ENCODE data around the gene NBPF12. TPM values are rescaled to one million over a fixed set of nuclear protein-coding genes. Genes with fewer than 3 reads are reported as not detected.
"Not testable (repeated sequence)": the region's sequence is repeated elsewhere in the genome, so short reads cannot be mapped to it uniquely, and the experiment has no call there.

The NBPF12 gene
- total and polyA plus RNA-seq, 2 of the 8 experiments (the other 6 are each of a cell fraction or from before 2014, with no cell fraction given), result 4.6 to 6.7 TPM

GRCh38 chr1:146907565-146908261, 30.4 kb upstream of the NBPF12 start:
- CTCF ChIA-PET (ENCODE audit: partially characterized antibody); FAIRE-seq: not testable (repeated sequence)
- 94% methylated on average over 5 of the region's 8 CpGs; no CpG with 5 or more reads in 1 of the 2 experiments for WGBS, 2 experiments (ENCODE audit: extremely low coverage in 1 of 2, insufficient coverage in 1 of 2, insufficient read length in 1 of 2, insufficient replicate concordance in 2 of 2, low coverage in 1 of 2, low lambda C conversion rate in 2 of 2, missing lambda C conversion rate in 1 of 2)

GRCh38 chr1:146912975-146913374, 25.1 kb upstream of the NBPF12 start:
- DNase-seq (ENCODE audit: low read depth in 1 of 2, low spot score in 2 of 2), result peak in 1 of 2 experiments; percentile 17
- H3K79me1 ChIP-seq (ENCODE audit: low read depth, low read length); H2BK15ac ChIP-seq (ENCODE audit: low read length); H2BK12ac ChIP-seq (ENCODE audit: low read depth, low read length); H3K4me2 ChIP-seq (ENCODE audit: insufficient read depth in 1 of 2, low read depth in 2 of 2, low read length in 2 of 2); H3K9ac ChIP-seq (replicated peaks in 1 of 4; ENCODE audit: extremely low read depth in 1 of 4, low read depth in 3 of 4, low read length in 3 of 4); H3K36me3 ChIP-seq (ENCODE audit: control insufficient read depth in 2 of 4, insufficient read depth in 4 of 4, low read length in 3 of 4); FAIRE-seq; H3K23ac ChIP-seq (ENCODE audit: insufficient read length); H3K9me3 ChIP-seq (ENCODE audit: insufficient read depth in 2 of 2, low read depth in 1 of 2, low read length in 1 of 2); H3K79me2 ChIP-seq (ENCODE audit: control insufficient read depth in 1 of 2, insufficient read depth in 2 of 2, low read length in 2 of 2); H3K14ac ChIP-seq (ENCODE audit: insufficient read length); H3K4ac ChIP-seq (replicated peaks; ENCODE audit: insufficient read length, low read depth, low read length); H4K5ac ChIP-seq (ENCODE audit: insufficient read length, low read depth, low read length); H2BK120ac ChIP-seq (replicated peaks; ENCODE audit: low read depth, low read length); H4K20me1 ChIP-seq (replicated peaks in 1 of 2; ENCODE audit: control insufficient read depth in 1 of 2, insufficient read depth in 2 of 2, low read length in 2 of 2); H2BK5ac ChIP-seq (ENCODE audit: low read depth, low read length); H2AK5ac ChIP-seq (ENCODE audit: low read depth, low read length); POLR2A ChIA-PET (ENCODE audit: partially characterized antibody); H3K27me3 ChIP-seq (replicated peaks in 1 of 4; ENCODE audit: control insufficient read depth in 3 of 4, extremely low read depth in 1 of 4, insufficient read depth in 3 of 4, low read length in 3 of 4); H3K27ac ChIP-seq (ENCODE audit: low read depth, low read length); H3K18ac ChIP-seq (ENCODE audit: extremely low read depth, low read length); H3K56ac ChIP-seq (replicated peaks; ENCODE audit: insufficient read length, low read depth, low read length); H4K8ac ChIP-seq (ENCODE audit: extremely low read depth, insufficient read depth, low read length); H2BK20ac ChIP-seq (ENCODE audit: low read length); H3K23me2 ChIP-seq (ENCODE audit: low read depth, low read length); CTCF ChIA-PET (ENCODE audit: partially characterized antibody); H3K4me3 ChIP-seq (ENCODE audit: extremely low read depth in 1 of 4, insufficient read depth in 2 of 4, low read depth in 3 of 4, low read length in 4 of 4); H4K91ac ChIP-seq (replicated peaks; ENCODE audit: insufficient read length, low read length); H2AFZ ChIP-seq (ENCODE audit: low read length); H3K4me1 ChIP-seq (replicated peaks in 1 of 4; ENCODE audit: control insufficient read depth in 3 of 4, insufficient read depth in 4 of 4, low read length in 3 of 4): not testable (repeated sequence)
- WGBS, 2 experiments (ENCODE audit: extremely low coverage in 1 of 2, insufficient coverage in 1 of 2, insufficient read length in 1 of 2, insufficient replicate concordance in 2 of 2, low coverage in 1 of 2, low lambda C conversion rate in 2 of 2, missing lambda C conversion rate in 1 of 2), result 67% methylated on average over 3 of the region's 3 CpGs; no CpG with 5 or more reads in 1 of the 2 experiments

More at GRCh38 chr1:146907565-146908261, 30.4 kb upstream of the NBPF12 start:
- H2BK20ac ChIP-seq (ENCODE audit: low read length); H3K4me1 ChIP-seq (replicated peaks in 1 of 4; ENCODE audit: control insufficient read depth in 3 of 4, insufficient read depth in 4 of 4, low read length in 3 of 4); H4K5ac ChIP-seq (ENCODE audit: insufficient read length, low read depth, low read length); H3K18ac ChIP-seq (ENCODE audit: extremely low read depth, low read length); H3K4ac ChIP-seq (replicated peaks; ENCODE audit: insufficient read length, low read depth, low read length); H3K36me3 ChIP-seq (ENCODE audit: control insufficient read depth in 2 of 4, insufficient read depth in 4 of 4, low read length in 3 of 4); H3K23ac ChIP-seq (ENCODE audit: insufficient read length); H3K14ac ChIP-seq (ENCODE audit: insufficient read length); H2BK120ac ChIP-seq (replicated peaks; ENCODE audit: low read depth, low read length); H3K56ac ChIP-seq (replicated peaks; ENCODE audit: insufficient read length, low read depth, low read length); H3K23me2 ChIP-seq (ENCODE audit: low read depth, low read length); H4K8ac ChIP-seq (ENCODE audit: extremely low read depth, insufficient read depth, low read length); H3K4me3 ChIP-seq (ENCODE audit: extremely low read depth in 1 of 4, insufficient read depth in 2 of 4, low read depth in 3 of 4, low read length in 4 of 4); H4K20me1 ChIP-seq (replicated peaks in 1 of 2; ENCODE audit: control insufficient read depth in 1 of 2, insufficient read depth in 2 of 2, low read length in 2 of 2); POLR2A ChIA-PET (ENCODE audit: partially characterized antibody); H3K79me1 ChIP-seq (ENCODE audit: low read depth, low read length); H3K27me3 ChIP-seq (replicated peaks in 1 of 4; ENCODE audit: control insufficient read depth in 3 of 4, extremely low read depth in 1 of 4, insufficient read depth in 3 of 4, low read length in 3 of 4); H2AK5ac ChIP-seq (ENCODE audit: low read depth, low read length); H3K79me2 ChIP-seq (ENCODE audit: control insufficient read depth in 1 of 2, insufficient read depth in 2 of 2, low read length in 2 of 2); H3K27ac ChIP-seq (ENCODE audit: low read depth, low read length); H4K91ac ChIP-seq (replicated peaks; ENCODE audit: insufficient read length, low read length); H2AFZ ChIP-seq (ENCODE audit: low read length); H3K4me2 ChIP-seq (ENCODE audit: insufficient read depth in 1 of 2, low read depth in 2 of 2, low read length in 2 of 2); H3K9ac ChIP-seq (replicated peaks in 1 of 4; ENCODE audit: extremely low read depth in 1 of 4, low read depth in 3 of 4, low read length in 3 of 4); H2BK5ac ChIP-seq (ENCODE audit: low read depth, low read length); DNase-seq (ENCODE audit: low read depth in 1 of 2, low spot score in 2 of 2); H3K9me3 ChIP-seq (ENCODE audit: insufficient read depth in 2 of 2, low read depth in 1 of 2, low read length in 1 of 2); H2BK15ac ChIP-seq (ENCODE audit: low read length); H2BK12ac ChIP-seq (ENCODE audit: low read depth, low read length): not testable (repeated sequence)
